ENCODE measurements around the gene OR4X2. TPM values are rescaled to one million over a fixed set of nuclear protein-coding genes. Genes with fewer than 3 reads are reported as not detected.

Gene OR4X2
- total RNA-seq, 1 donor from 2014 or later: not detected

DNA sequence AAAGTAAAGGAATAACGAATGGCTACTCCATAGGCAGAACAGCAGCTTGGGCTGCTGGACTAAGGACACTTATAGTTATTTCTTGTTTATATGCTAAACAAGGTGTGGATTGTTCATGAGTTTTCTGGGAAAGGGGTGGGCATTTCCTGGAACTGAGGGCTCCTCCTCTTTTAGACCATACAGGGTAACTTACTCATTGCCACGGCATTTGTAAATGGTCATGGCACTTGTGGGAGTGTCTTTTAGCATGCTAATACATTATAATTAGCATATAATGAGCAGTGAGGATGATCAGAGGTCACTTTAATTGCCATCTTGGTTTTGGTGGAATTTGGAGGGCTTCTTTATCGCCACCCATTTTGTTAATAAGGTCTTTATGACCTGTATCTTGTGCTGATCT, 25.7 kb downstream of the OR4X2 start:
- intact Hi-C loops (cut with micrococcal nuclease): no loop called here
- H3K9me3 Mint-ChIP-seq: no peaks in the 10 kb centered on the region
- TF ChIP-seq, protein P1, sequence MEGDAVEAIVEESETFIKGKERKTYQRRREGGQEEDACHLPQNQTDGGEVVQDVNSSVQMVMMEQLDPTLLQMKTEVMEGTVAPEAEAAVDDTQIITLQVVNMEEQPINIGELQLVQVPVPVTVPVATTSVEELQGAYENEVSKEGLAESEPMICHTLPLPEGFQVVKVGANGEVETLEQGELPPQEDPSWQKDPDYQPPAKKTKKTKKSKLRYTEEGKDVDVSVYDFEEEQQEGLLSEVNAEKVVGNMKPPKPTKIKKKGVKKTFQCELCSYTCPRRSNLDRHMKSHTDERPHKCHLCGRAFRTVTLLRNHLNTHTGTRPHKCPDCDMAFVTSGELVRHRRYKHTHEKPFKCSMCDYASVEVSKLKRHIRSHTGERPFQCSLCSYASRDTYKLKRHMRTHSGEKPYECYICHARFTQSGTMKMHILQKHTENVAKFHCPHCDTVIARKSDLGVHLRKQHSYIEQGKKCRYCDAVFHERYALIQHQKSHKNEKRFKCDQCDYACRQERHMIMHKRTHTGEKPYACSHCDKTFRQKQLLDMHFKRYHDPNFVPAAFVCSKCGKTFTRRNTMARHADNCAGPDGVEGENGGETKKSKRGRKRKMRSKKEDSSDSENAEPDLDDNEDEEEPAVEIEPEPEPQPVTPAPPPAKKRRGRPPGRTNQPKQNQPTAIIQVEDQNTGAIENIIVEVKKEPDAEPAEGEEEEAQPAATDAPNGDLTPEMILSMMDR (IDR thresholded peaks at IDR 0.05): no peak
- H3K4me3 Mint-ChIP-seq: no peak overlapping the region
- H3K36me3 Mint-ChIP-seq (ENCODE audit: low read depth): no peaks in the 10 kb centered on the region
- no peak overlapping the region for H3K27ac Mint-ChIP-seq
- ChIA-PET POLR2A (no interaction called here), CTCF (no interaction called here)
- peaks cover 5% of the 10 kb centered on the region for H3K27me3 Mint-ChIP-seq
- no peak for ATAC-seq (ENCODE audit: low read depth)
- DNase-seq: no peak
- no peaks in the 10 kb centered on the region for H3K4me1 Mint-ChIP-seq

DNA sequence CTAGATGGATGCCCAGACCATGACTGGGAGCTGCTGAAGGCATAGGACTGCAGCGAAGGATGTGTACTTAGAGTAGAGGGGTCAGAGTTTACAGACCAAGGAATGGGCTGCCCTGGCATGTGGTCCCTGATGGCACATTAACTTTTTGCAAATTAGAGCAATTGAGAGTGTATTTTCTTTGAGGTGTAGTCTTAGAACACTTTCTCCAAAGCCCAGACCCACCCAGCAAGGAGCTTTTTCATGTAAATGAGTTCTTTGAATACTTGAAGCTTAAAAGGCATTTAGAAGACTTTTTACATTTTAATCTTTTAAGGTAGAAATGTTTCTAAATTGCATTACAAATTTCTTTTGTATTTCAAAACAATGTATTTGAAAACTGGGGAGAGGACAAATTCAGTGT, 27.7 kb downstream of the OR4X2 start:
- intact Hi-C loops (cut with micrococcal nuclease): no loop called here

More for the DNA sequence above, 27.7 kb downstream of the OR4X2 start:
- Mint-ChIP-seq H3K9me3 (no peaks in the 10 kb centered on the region), H3K27ac (no peak overlapping the region), H3K4me1 (no peaks in the 10 kb centered on the region), H3K36me3 (ENCODE audit: low read depth) (no peaks in the 10 kb centered on the region), H3K27me3 (peaks cover 5% of the 10 kb centered on the region), H3K4me3 (no peak overlapping the region)
- ATAC-seq (ENCODE audit: low read depth): no peak
- TF ChIP-seq, protein P1 (IDR thresholded peaks at IDR 0.05): no peak
- CTCF ChIA-PET: interaction anchor here (0.6 kb wide), 1 partner anchor 35 kb away, joined by 3 read pairs; no protein-coding TSS in a partner anchor
- DNase-seq: no peak
- POLR2A ChIA-PET: no interaction called here

Other genes with a start within 250 kb of the OR4X2 start
- not detected in 2 replicates for gene OR4B1, start 28.3 kb upstream of the OR4X2 start, total RNA-seq
- not detected in 2 replicates for gene OR4X1, start 18.8 kb downstream of the OR4X2 start, total RNA-seq
- not detected in 2 replicates for gene OR4S1, start 61.1 kb downstream of the OR4X2 start, total RNA-seq
- not detected in 2 replicates for gene OR4C3, start 79.8 kb downstream of the OR4X2 start, total RNA-seq
- not detected in 2 replicates for gene OR4C5, start 121.4 kb downstream of the OR4X2 start, total RNA-seq
- gene OR4A47, start 243.7 kb downstream of the OR4X2 start, total RNA-seq: not detected in 2 replicates

All from activated B cell treated with CpG ODN at 0.5 μM for 24 hours (primary cell).